CD14-positive monocyte (primary cell): ENCODE results near the gene NHERF1. TPM values are rescaled to one million over a fixed set of nuclear protein-coding genes. Genes with fewer than 3 reads are reported as not detected.

Experiments used
- DNase-seq, 3 donors: peaks; one replicate each; pipeline ENCODE4 v3.0.0-alpha.2; 2011 to 2022
- H2AFZ ChIP-seq: 2 replicates; pipeline ENCODE4 v1.6.0; 2012; ENCODE audit warnings: mild to moderate bottlenecking, low read depth, low read length, inconsistent platforms; ENCODE audit not compliant: insufficient read depth, poor library complexity, severe bottlenecking
- H3K27ac ChIP-seq, 2 donors: 1 replicate in 1 of 2; 2 replicates in 1 of 2; pipeline ENCODE4 v1.5.1; 2012 to 2013; ENCODE audit warnings: low read length in 2 of 2, control low read depth in 1 of 2, inconsistent platforms in 1 of 2, low read depth in 1 of 2, mild to moderate bottlenecking in 1 of 2
- H3K27me3 ChIP-seq, 2 donors: one replicate each; pipeline versions ENCODE4 v1.6.0 to v1.6.1; 2011 to 2013; ENCODE audit warnings: low read length in 2 of 2; ENCODE audit not compliant: control insufficient read depth in 2 of 2, insufficient read depth in 2 of 2
- H3K36me3 ChIP-seq, 2 donors: replicated peaks in 1 of 2; 1 replicate in 1 of 2; 2 replicates in 1 of 2; pipeline versions ENCODE4 v1.5.1 to v1.6.1; 2012 to 2013; ENCODE audit warnings: low read length in 2 of 2, control low read depth in 1 of 2, inconsistent platforms in 1 of 2, mild to moderate bottlenecking in 1 of 2; ENCODE audit not compliant: insufficient read depth in 2 of 2, control insufficient read depth in 1 of 2
- H3K4me1 ChIP-seq, 2 donors: 1 replicate in 1 of 2; 2 replicates in 1 of 2; pipeline versions ENCODE4 v1.5.1 to v1.6.1; 2012 to 2013; ENCODE audit warnings: low read length in 2 of 2, control low read depth in 1 of 2, inconsistent platforms in 1 of 2, mild to moderate bottlenecking in 1 of 2, moderate library complexity in 1 of 2; ENCODE audit not compliant: insufficient read depth in 2 of 2, control insufficient read depth in 1 of 2
- H3K4me2 ChIP-seq: replicated peaks from 2 replicates; pipeline ENCODE3; 2012; ENCODE audit warnings: low read length, moderate library complexity, mild to moderate bottlenecking; ENCODE audit not compliant: poor library complexity, severe bottlenecking; ENCODE audit errors: extremely low read depth
- H3K4me3 ChIP-seq, 3 experiments: fragments of 200-600 bp in 1 of 3; sonication (generic) in 1 of 3; replicated peaks in 1 of 3; 1 replicate in 2 of 3; 2 replicates in 1 of 3; pipeline ENCODE4 v1.5.1; 2011 to 2013; ENCODE audit warnings: low read length in 3 of 3, mild to moderate bottlenecking in 3 of 3, control low read depth in 2 of 3, low read depth in 2 of 3, inconsistent platforms in 1 of 3, moderate library complexity in 1 of 3
- H3K79me2 ChIP-seq: 2 replicates; pipeline ENCODE4 v1.6.0; 2012; ENCODE audit warnings: mild to moderate bottlenecking, control low read depth, inconsistent platforms, low read length, moderate library complexity; ENCODE audit not compliant: insufficient read depth
- H3K9ac ChIP-seq: 2 replicates; pipeline ENCODE4 v1.6.0; 2017; ENCODE audit warnings: low read length, mild to moderate bottlenecking; ENCODE audit not compliant: insufficient read depth, poor library complexity, severe bottlenecking
- H3K9me3 ChIP-seq, 2 donors: replicated peaks in 1 of 2; 1 replicate in 1 of 2; 2 replicates in 1 of 2; pipeline versions ENCODE4 v1.5.1 to v1.6.1; 2012 to 2013; ENCODE audit warnings: low read length in 2 of 2, control low read depth in 1 of 2; ENCODE audit not compliant: control insufficient read depth in 1 of 2, insufficient read depth in 1 of 2
- H4K20me1 ChIP-seq: 2 replicates; pipeline ENCODE4 v1.6.0; 2012; ENCODE audit warnings: mild to moderate bottlenecking, low read length, control low read depth, moderate library complexity; ENCODE audit not compliant: insufficient read depth
- H3K27ac Mint-ChIP-seq, 7 donors: one replicate each; pipeline ENCODE4 v1.8.0; 2020; ENCODE audit warnings: mild to moderate bottlenecking in 7 of 7, mixed read lengths in 7 of 7, moderate library complexity in 6 of 7, inconsistent platforms in 2 of 7
- H3K27me3 Mint-ChIP-seq, 3 donors: one replicate each; pipeline ENCODE4 v1.8.0; 2021 to 2022; ENCODE audit warnings: low read depth in 3 of 3, mild to moderate bottlenecking in 3 of 3, mixed read lengths in 3 of 3, moderate library complexity in 3 of 3, inconsistent platforms in 1 of 3
- H3K36me3 Mint-ChIP-seq, 2 donors: one replicate each; pipeline ENCODE4 v1.8.0; 2020; ENCODE audit warnings: mixed read lengths in 2 of 2, inconsistent platforms in 1 of 2, mild to moderate bottlenecking in 1 of 2
- H3K4me1 Mint-ChIP-seq: one replicate; pipeline ENCODE4 v1.8.0; 2020; ENCODE audit warnings: mild to moderate bottlenecking, mixed read lengths
- H3K4me3 Mint-ChIP-seq, 2 donors: one replicate each; pipeline ENCODE4 v1.8.0; 2020; ENCODE audit warnings: mild to moderate bottlenecking in 2 of 2, mixed read lengths in 2 of 2, moderate library complexity in 1 of 2
- H3K9me3 Mint-ChIP-seq, 7 donors: one replicate each; pipeline ENCODE4 v1.8.0; 2020 to 2022; ENCODE audit warnings: mixed read lengths in 7 of 7, mild to moderate bottlenecking in 6 of 7, moderate library complexity in 6 of 7, inconsistent platforms in 2 of 7
- CTCF ChIP-seq: fragments of 200-600 bp; IDR thresholded peaks from one replicate; pipeline ENCODE4 v1.8.0; 2022; ENCODE audit warnings: antibody characterized with exemption, mild to moderate bottlenecking
- WGBS: methylation state at CpG from one replicate; pipeline ENCODE4 v1.1.5; 2013; ENCODE audit warnings: missing lambda C conversion rate; ENCODE audit not compliant: insufficient coverage; 5-methylcytosine and 5-hydroxymethylcytosine counted together
- intact Hi-C, 2 donors: fragments of 100-400 bp; cut with micrococcal nuclease; formaldehyde crosslinking; loops; one replicate each; pipeline versions ENCODE4 v1.15.0 to v1.15.1; 2023
- polyA plus RNA-seq, 3 donors: library from polyadenylated mRNA; depleted of rRNA in 1 of 3; unstranded in 2 of 3; stranded (reverse) in 1 of 3; fragments of 300-500 nt in 2 of 3; fragments of >200 nt in 1 of 3; fragmentation: Illumina TruSeq in 2 of 3; gene quantifications; 1 replicate in 2 of 3; 2 replicates in 1 of 3; pipeline ENCODE4 v1.2.3, GENCODE V29; 2012 to 2021

NHERF1 gene
- polyA plus RNA-seq, 3 donors = 79.5 to 149 (median 131) TPM

- Histone ChIP-seq H3K27ac (no peak overlapping the region), H3K4me2 (no peak overlapping the region), H2AFZ (no peak overlapping the region), H3K36me3 (no peaks in the 10 kb centered on the region), H4K20me1 (no peaks in the 10 kb centered on the region), H3K4me3 (no peak overlapping the region), H3K79me2 (no peaks in the 10 kb centered on the region), H3K27me3 (no peaks in the 10 kb centered on the region), H3K9me3 (no peaks in the 10 kb centered on the region), H3K9ac (no peak overlapping the region), H3K4me1 (peaks cover 16 to 21% of the 10 kb centered on the region in 2 donors)
- DNase-seq = no peak
- intact Hi-C loops = no loop called here
- WGBS = 93% methylated on average over 3 of the region's 3 CpGs
- no peak overlapping the region for H3K4me3 Mint-ChIP-seq
- TF ChIP-seq CTCF = no peak
- peaks cover 23% of the 10 kb centered on the region for H3K4me1 Mint-ChIP-seq
- peaks cover 0 to 3% (median 0%) of the 10 kb centered on the region in 7 donors for H3K9me3 Mint-ChIP-seq
- peaks cover 0 to 3% (median 2%) of the 10 kb centered on the region in 3 donors for H3K27me3 Mint-ChIP-seq
- no peaks in the 10 kb centered on the region for H3K36me3 Mint-ChIP-seq
- H3K27ac Mint-ChIP-seq = no peak overlapping the region
Observed at GRCh38 chr17:74728033-74728701, 20.3 kb upstream of the NHERF1 start.

- DNase-seq = no peak
- Histone ChIP-seq H4K20me1 (no peaks in the 10 kb centered on the region), H3K27ac (no peak overlapping the region), H3K9ac (no peak overlapping the region), H3K36me3 (no peaks in the 10 kb centered on the region), H3K27me3 (no peaks in the 10 kb centered on the region), H3K4me3 (no peak overlapping the region), H3K4me1 (peaks cover 16 to 21% of the 10 kb centered on the region in 2 donors), H3K4me2 (no peak overlapping the region), H3K79me2 (no peaks in the 10 kb centered on the region), H3K9me3 (no peaks in the 10 kb centered on the region), H2AFZ (no peak overlapping the region)
- Mint-ChIP-seq H3K4me1 (peaks cover 23% of the 10 kb centered on the region), H3K4me3 (no peak overlapping the region), H3K27me3 (peaks cover 0 to 3% (median under 1%) of the 10 kb centered on the region in 3 donors), H3K36me3 (no peaks in the 10 kb centered on the region), H3K27ac (no peak overlapping the region), H3K9me3 (peaks cover 0 to 3% (median 0%) of the 10 kb centered on the region in 7 donors)
- intact Hi-C loops = no loop called here
- no peak for TF ChIP-seq CTCF
- 97% methylated on average over 3 of the region's 3 CpGs for WGBS
Observed at GRCh38 chr17:74728702-74729075, 19.7 kb upstream of the NHERF1 start.
